C4-2B (cell line): ENCODE measurements around the gene ZNF467.

ENCODE experiments used
- CTCF ChIP-seq: fragments of 450-650 bp; conservative IDR thresholded peaks from 2 replicates; pipeline ENCODE4 v1.5.1; 2017; ENCODE audit warnings: mild to moderate bottlenecking
- ZFX ChIP-seq: fragments of 450-650 bp; IDR thresholded peaks from 2 replicates; pipeline ENCODE4 v1.6.1; 2017

GRCh38 chr7:149716932-149717307, 56.5 kb downstream of the ZNF467 start:
- no peak for TF ChIP-seq CTCF
- TF ChIP-seq ZFX = no peak
